Endodermal cell (in vitro differentiated cells): ENCODE data around the gene ALKBH4. TPM values are rescaled to one million over a fixed set of nuclear protein-coding genes. Genes with fewer than 3 reads are reported as not detected.
A peak's percentile ranks its signal among the peaks of the same experiment; 100 is the strongest.

ENCODE experiments used
- DNase-seq: peaks from one replicate; pipeline ENCODE4 v3.0.0-alpha.2; 2017
- H3K27ac ChIP-seq: 2 replicates; pipeline ENCODE4 v1.5.1; 2013; ENCODE audit warnings: mild to moderate bottlenecking, low read depth, low read length, moderate library complexity
- H3K27me3 ChIP-seq: 2 replicates; pipeline ENCODE4 v1.6.1; 2013; ENCODE audit warnings: mild to moderate bottlenecking, low read length, moderate library complexity; ENCODE audit not compliant: insufficient read depth, control insufficient read depth, poor library complexity, severe bottlenecking
- H3K36me3 ChIP-seq: 2 replicates; pipeline ENCODE4 v1.7.0; 2013; ENCODE audit warnings: mild to moderate bottlenecking, low read length, moderate library complexity; ENCODE audit not compliant: control insufficient read depth, insufficient read depth
- H3K4me1 ChIP-seq: one replicate; pipeline ENCODE4 v1.7.0; 2013; ENCODE audit warnings: low read length; ENCODE audit not compliant: control insufficient read depth, insufficient read depth
- H3K4me3 ChIP-seq: 2 replicates; pipeline ENCODE4 v1.5.1; 2013; ENCODE audit warnings: mild to moderate bottlenecking, low read length, moderate library complexity
- H3K9ac ChIP-seq: 2 replicates; pipeline ENCODE4 v1.6.1; 2013; ENCODE audit warnings: mild to moderate bottlenecking, low read length, moderate library complexity; ENCODE audit not compliant: poor library complexity, severe bottlenecking; ENCODE audit errors: extremely low read depth
- H3K9me3 ChIP-seq: 2 replicates; pipeline ENCODE4 v1.6.1; 2013; ENCODE audit warnings: mild to moderate bottlenecking, low read length, moderate library complexity; ENCODE audit not compliant: control insufficient read depth
- H3K27ac Mint-ChIP-seq: 2 replicates; pipeline ENCODE4 v1.8.0; 2020; ENCODE audit warnings: mixed read lengths
- H3K27me3 Mint-ChIP-seq: 2 replicates; pipeline ENCODE4 v1.8.0; 2021; ENCODE audit warnings: mild to moderate bottlenecking, mixed read lengths; ENCODE audit not compliant: insufficient read depth
- H3K36me3 Mint-ChIP-seq: 2 replicates; pipeline ENCODE4 v1.8.0; 2020; ENCODE audit warnings: low read depth, mixed read lengths
- H3K4me1 Mint-ChIP-seq: 2 replicates; pipeline ENCODE4 v1.8.0; 2020; ENCODE audit warnings: mixed read lengths
- H3K4me3 Mint-ChIP-seq: 2 replicates; pipeline ENCODE4 v1.8.0; 2020; ENCODE audit warnings: mild to moderate bottlenecking, moderate library complexity, mixed read lengths
- H3K9me3 Mint-ChIP-seq: 2 replicates; pipeline ENCODE4 v1.8.0; 2020; ENCODE audit warnings: mild to moderate bottlenecking, mixed read lengths
- WGBS, 2 experiments: methylation state at CpG; one replicate each; pipeline versions ENCODE4 v1.1.5 to v1.1.7; 2013; ENCODE audit warnings: missing lambda C conversion rate in 2 of 2, mixed read lengths in 1 of 2; ENCODE audit not compliant: insufficient coverage in 1 of 2, insufficient read length in 1 of 2; 5-methylcytosine and 5-hydroxymethylcytosine counted together
- total RNA-seq, 2 donors: library from RNA; stranded (reverse); fragmentation: NEBNext Ultra II Directional in 1 of 2; extraction: Animal tissue kit (Norgen Biotek cat#: 25700) in 1 of 2; gene quantifications; 2 replicates in 1 of 2; 3 replicates in 1 of 2; pipeline ENCODE4 v1.2.1, GENCODE V29; 2021
- TF ChIP-seq, protein P1 (sequence below): fragments of 200-600 bp; sonication (generic); conservative IDR thresholded peaks from 2 replicates; pipeline ENCODE4 v1.5.0; 2021; ENCODE audit warnings: antibody characterized with exemption, mild to moderate bottlenecking

The ALKBH4 gene
- total RNA-seq, 2 donors from 2014 or later: 16.2 to 17.2 TPM

DNA sequence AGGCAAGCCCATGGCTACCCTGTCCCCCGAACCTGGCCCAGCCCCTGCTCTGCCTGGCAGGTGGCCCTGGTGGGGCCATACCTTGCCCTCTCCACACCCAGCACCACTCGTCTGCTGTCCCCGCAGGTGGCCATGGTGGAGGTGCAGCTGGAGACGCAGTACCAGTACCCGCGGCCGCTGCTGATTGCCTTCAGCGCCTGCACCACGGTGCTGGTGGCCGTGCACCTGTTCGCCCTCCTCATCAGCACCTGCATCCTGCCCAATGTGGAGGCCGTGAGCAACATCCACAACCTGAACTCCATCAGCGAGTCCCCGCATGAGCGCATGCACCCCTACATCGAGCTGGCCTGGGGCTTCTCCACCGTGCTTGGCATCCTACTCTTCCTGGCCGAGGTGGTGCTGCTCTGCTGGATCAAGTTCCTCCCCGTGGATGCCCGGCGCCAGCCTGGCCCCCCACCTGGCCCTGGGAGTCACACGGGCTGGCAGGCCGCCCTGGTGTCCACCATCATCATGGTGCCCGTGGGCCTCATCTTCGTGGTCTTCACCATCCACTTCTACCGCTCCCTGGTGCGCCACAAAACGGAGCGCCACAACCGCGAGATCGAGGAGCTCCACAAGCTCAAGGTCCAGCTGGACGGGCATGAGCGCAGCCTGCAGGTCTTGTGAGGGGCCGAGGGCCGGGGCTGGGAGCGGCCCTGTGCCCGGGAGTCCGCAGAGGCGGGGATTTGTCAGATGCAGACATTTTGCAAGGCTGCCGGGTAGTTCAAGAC, 18.1 kb downstream of the ALKBH4 start:
- H3K27me3 Mint-ChIP-seq: no peaks in the 10 kb centered on the region
- Histone ChIP-seq H3K9ac (no peak overlapping the region), H3K4me1 (no peaks in the 10 kb centered on the region), H3K9me3 (no peaks in the 10 kb centered on the region), H3K36me3 (peaks cover 3% of the 10 kb centered on the region), H3K27me3 (no peaks in the 10 kb centered on the region), H3K27ac (no peak overlapping the region), H3K4me3 (no peak overlapping the region)
- H3K9me3 Mint-ChIP-seq: no peaks in the 10 kb centered on the region
- H3K27ac Mint-ChIP-seq: no peak overlapping the region
- H3K36me3 Mint-ChIP-seq: peaks cover 23% of the 10 kb centered on the region
- DNase-seq: no peak
- TF ChIP-seq, protein P1, sequence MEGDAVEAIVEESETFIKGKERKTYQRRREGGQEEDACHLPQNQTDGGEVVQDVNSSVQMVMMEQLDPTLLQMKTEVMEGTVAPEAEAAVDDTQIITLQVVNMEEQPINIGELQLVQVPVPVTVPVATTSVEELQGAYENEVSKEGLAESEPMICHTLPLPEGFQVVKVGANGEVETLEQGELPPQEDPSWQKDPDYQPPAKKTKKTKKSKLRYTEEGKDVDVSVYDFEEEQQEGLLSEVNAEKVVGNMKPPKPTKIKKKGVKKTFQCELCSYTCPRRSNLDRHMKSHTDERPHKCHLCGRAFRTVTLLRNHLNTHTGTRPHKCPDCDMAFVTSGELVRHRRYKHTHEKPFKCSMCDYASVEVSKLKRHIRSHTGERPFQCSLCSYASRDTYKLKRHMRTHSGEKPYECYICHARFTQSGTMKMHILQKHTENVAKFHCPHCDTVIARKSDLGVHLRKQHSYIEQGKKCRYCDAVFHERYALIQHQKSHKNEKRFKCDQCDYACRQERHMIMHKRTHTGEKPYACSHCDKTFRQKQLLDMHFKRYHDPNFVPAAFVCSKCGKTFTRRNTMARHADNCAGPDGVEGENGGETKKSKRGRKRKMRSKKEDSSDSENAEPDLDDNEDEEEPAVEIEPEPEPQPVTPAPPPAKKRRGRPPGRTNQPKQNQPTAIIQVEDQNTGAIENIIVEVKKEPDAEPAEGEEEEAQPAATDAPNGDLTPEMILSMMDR: no peak
- WGBS, 2 experiments: 95 to 96% methylated on average over 26 to 41 of the region's 41 CpGs
- H3K4me3 Mint-ChIP-seq: no peak overlapping the region
- peaks cover 4% of the 10 kb centered on the region for H3K4me1 Mint-ChIP-seq

DNA sequence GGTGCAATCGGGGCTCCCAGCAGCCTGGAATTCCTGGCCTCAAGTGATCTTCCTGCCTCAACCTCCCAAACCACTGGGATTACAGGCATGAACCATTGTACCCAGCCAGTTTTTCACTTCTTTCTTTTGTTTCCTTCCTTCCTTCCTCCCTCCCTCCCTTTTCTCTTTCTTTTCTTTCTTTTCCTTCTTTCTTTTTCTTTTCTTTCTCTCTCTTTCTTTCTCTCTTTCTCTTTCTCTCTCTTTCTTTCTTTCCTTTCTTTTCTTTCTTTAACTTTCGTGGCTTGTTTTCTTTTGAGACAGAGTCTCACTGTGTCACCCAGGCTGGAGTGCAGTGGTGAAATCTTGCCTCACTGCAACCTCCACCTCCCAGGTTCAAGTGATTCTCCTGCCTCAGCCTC, 19.0 kb downstream of the ALKBH4 start:
- no peak overlapping the region for H3K9ac ChIP-seq
- Mint-ChIP-seq H3K36me3 (peaks cover 24% of the 10 kb centered on the region), H3K9me3 (no peaks in the 10 kb centered on the region), H3K4me3 (no peak overlapping the region), H3K27me3 (no peaks in the 10 kb centered on the region), H3K4me1 (peaks cover 5% of the 10 kb centered on the region), H3K27ac (no peak overlapping the region)
- no peaks in the 10 kb centered on the region for H3K9me3 ChIP-seq
- no peak for DNase-seq
- H3K27me3 ChIP-seq: no peaks in the 10 kb centered on the region
- no peaks in the 10 kb centered on the region for H3K4me1 ChIP-seq
- WGBS, 2 experiments: 77 to 94% methylated on average over 2 of the region's 2 CpGs
- H3K36me3 ChIP-seq: peaks cover 4% of the 10 kb centered on the region
- H3K27ac ChIP-seq: no peak overlapping the region
- TF ChIP-seq, protein P1: no peak
- H3K4me3 ChIP-seq: no peak overlapping the region

DNA sequence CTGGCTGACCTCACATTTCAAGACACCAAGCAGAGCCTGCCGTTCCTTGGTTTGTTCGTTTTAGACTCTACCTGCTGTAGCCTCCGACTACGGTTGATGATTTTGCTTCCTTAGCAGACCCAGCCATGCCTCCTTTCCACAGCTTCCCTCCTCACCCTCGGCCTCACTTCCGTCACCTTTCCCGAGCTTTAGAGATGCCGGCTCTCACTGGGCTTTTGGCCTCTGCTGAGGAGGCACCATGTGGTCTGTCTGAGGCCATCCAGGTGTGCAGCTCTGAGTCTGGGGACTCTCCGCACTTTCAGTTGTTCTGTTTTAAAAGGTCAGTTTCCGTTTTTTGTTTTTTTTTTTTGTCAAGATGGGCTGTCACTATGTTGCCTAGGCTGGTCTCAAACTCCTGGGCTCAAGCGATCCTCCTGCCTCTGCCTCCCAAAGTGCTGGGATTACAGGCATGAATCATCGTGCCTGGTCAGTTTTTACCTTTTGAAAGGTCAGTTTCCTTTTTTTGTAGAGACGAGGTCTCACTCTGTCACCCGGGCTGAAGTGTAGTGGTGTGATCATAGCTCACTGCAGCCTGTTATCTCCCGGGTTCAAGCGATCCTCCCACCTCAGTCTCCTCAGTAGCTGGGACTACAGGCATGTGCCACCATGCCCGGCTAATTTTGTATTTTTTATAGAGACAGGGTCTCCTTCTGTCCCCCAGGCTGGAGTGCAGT, 19.5 kb downstream of the ALKBH4 start:
- Histone ChIP-seq H3K9ac (no peak overlapping the region), H3K27me3 (no peaks in the 10 kb centered on the region), H3K4me3 (no peak overlapping the region), H3K4me1 (no peaks in the 10 kb centered on the region), H3K27ac (no peak overlapping the region), H3K36me3 (peaks cover 4% of the 10 kb centered on the region), H3K9me3 (no peaks in the 10 kb centered on the region)
- Mint-ChIP-seq H3K27ac (peak overlapping the region; percentile 15), H3K9me3 (no peaks in the 10 kb centered on the region), H3K4me1 (peaks cover 5% of the 10 kb centered on the region), H3K4me3 (no peak overlapping the region), H3K36me3 (peaks cover 26% of the 10 kb centered on the region), H3K27me3 (no peaks in the 10 kb centered on the region)
- TF ChIP-seq, protein P1: no peak
- WGBS, 2 experiments: 93 to 95% methylated on average over 17 of the region's 17 CpGs
- no peak for DNase-seq
